ENCODE data around the gene ATF3. TPM values are rescaled to one million over a fixed set of nuclear protein-coding genes. Genes with fewer than 3 reads are reported as not detected.

ATF3 gene
- total RNA-seq, 1 experiment from 2014 or later = 43.2 TPM

DNA sequence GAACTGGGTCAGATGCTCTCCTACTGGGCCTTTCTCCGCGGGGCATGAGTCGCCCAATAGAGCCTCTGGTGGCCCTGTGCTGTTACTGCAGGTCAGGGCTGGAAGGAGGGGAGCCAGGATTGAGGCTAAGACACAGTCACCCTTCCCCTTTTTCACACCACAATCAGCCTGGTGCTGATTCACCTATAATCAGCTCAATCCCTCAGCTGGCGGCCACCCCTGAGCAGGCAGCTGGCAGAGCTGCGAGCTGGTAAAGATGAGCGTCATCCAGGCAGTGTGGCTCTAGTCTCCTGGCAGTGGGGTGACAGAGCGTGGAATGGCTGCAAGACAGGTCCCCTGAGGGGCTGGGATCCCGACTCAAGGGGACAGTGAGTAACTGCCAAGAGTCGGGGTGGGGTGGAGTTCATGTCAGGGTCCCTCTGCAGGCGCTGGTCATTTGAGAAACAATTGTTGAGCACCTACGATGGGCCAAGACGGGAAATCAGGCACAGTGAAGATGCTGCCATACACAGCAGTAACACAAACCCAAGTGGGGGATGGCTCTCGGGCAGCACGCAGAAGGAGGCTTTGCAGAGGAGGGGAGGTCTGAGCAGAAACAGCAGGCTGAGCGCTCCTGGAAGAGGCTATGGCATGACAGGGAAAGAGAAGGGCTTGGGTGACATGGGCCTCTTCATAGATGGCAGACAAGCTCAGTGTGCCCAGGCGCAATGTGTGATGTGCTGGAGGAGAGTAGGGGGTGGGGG is 21.8 kb downstream of the ATF3 start:
- H3K9me3 ChIP-seq (ENCODE audit: control insufficient read depth in 1 of 2, insufficient read depth in 1 of 2, low read depth in 1 of 2, low read length in 2 of 2) = no peaks in the 10 kb centered on the region
- intact Hi-C loops (cut with micrococcal nuclease) = loop anchor here (1.0 kb wide), 1 partner anchor 153 kb away; no protein-coding TSS in a partner anchor
- RAD21 ChIA-PET (ENCODE audit: low non-redundant PET in 1 of 2, low total read pairs in 2 of 2, uncharacterized antibody in 2 of 2, unreplicated experiment in 2 of 2) = no interaction called here
- H3K27me3 ChIP-seq (ENCODE audit: insufficient read depth, low read length) = no peaks in the 10 kb centered on the region
- TF ChIP-seq CEBPB (IDR thresholded peaks at IDR 0.05; ENCODE audit: low read depth) (no peak), RAD21 (IDR thresholded peaks at IDR 0.05; ENCODE audit: low read depth) (peak; percentile 69), POLR2A (IDR thresholded peaks at IDR 0.05; ENCODE audit: borderline replicate concordance, extremely low read depth, insufficient read depth, insufficient read length) (no peak), POLR2AphosphoS5 (IDR thresholded peaks at IDR 0.05; ENCODE audit: low read depth, low read length) (no peak), EZH2 (IDR thresholded peaks at IDR 0.05) (no peak), REST (IDR thresholded peaks at IDR 0.05; ENCODE audit: low read depth) (no peak), FOSL1 (IDR thresholded peaks at IDR 0.05; ENCODE audit: low read depth) (no peak)
- TF ChIP-seq, protein P1, sequence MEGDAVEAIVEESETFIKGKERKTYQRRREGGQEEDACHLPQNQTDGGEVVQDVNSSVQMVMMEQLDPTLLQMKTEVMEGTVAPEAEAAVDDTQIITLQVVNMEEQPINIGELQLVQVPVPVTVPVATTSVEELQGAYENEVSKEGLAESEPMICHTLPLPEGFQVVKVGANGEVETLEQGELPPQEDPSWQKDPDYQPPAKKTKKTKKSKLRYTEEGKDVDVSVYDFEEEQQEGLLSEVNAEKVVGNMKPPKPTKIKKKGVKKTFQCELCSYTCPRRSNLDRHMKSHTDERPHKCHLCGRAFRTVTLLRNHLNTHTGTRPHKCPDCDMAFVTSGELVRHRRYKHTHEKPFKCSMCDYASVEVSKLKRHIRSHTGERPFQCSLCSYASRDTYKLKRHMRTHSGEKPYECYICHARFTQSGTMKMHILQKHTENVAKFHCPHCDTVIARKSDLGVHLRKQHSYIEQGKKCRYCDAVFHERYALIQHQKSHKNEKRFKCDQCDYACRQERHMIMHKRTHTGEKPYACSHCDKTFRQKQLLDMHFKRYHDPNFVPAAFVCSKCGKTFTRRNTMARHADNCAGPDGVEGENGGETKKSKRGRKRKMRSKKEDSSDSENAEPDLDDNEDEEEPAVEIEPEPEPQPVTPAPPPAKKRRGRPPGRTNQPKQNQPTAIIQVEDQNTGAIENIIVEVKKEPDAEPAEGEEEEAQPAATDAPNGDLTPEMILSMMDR (IDR thresholded peaks at IDR 0.05 in 2 of 3, conservative IDR thresholded peaks at IDR 0.05 in 1 of 3; ENCODE audit: borderline replicate concordance in 1 of 3, insufficient read depth in 1 of 3, low read depth in 2 of 3, low read length in 2 of 3) = peak; percentile 56 to 95 (median 80)
- TF ChIP-seq, protein P2, sequence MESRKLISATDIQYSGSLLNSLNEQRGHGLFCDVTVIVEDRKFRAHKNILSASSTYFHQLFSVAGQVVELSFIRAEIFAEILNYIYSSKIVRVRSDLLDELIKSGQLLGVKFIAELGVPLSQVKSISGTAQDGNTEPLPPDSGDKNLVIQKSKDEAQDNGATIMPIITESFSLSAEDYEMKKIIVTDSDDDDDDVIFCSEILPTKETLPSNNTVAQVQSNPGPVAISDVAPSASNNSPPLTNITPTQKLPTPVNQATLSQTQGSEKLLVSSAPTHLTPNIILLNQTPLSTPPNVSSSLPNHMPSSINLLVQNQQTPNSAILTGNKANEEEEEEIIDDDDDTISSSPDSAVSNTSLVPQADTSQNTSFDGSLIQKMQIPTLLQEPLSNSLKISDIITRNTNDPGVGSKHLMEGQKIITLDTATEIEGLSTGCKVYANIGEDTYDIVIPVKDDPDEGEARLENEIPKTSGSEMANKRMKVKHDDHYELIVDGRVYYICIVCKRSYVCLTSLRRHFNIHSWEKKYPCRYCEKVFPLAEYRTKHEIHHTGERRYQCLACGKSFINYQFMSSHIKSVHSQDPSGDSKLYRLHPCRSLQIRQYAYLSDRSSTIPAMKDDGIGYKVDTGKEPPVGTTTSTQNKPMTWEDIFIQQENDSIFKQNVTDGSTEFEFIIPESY (IDR thresholded peaks at IDR 0.05; ENCODE audit: extremely low read depth, insufficient replicate concordance, low read length) = no peak
- H3K27ac ChIP-seq (ENCODE audit: low read depth, low read length) = no peak overlapping the region
- H3K4me3 ChIP-seq (replicated peaks in 1 of 2; ENCODE audit: low read depth in 1 of 2, low read length in 2 of 2) = no peak overlapping the region
- H2AFZ ChIP-seq (ENCODE audit: low read depth, low read length, poor library complexity, severe bottlenecking) = peak overlapping the region; percentile 98
- H4K20me1 ChIP-seq (ENCODE audit: insufficient read depth) = no peaks in the 10 kb centered on the region
- no peaks in the 10 kb centered on the region for H3K79me2 ChIP-seq (ENCODE audit: insufficient read depth, low read length)
- no TSS peak for BruUV-seq (replicated peaks)
- H3K9me2 ChIP-seq (ENCODE audit: insufficient read depth) = no peaks in the 10 kb centered on the region; the same call in 1 of the 2 replicates
- POLR2A ChIA-PET = no interaction called here
- no peaks in the 10 kb centered on the region for H3K36me3 ChIP-seq (ENCODE audit: control insufficient read depth in 1 of 2, insufficient read depth in 2 of 2, low read length in 2 of 2)
- peak; percentile 99 for ATAC-seq
- H3K4me2 ChIP-seq (ENCODE audit: low read length) = 0 out of 2 replicates have a peak overlapping the region, but pooled peaks have one; percentile 15
- CTCF ChIA-PET = interaction anchor here (0.6 kb wide), 1 partner anchor 35 kb away, joined by 3 read pairs; no protein-coding TSS in a partner anchor
- H3K9ac ChIP-seq (ENCODE audit: low read length) = no peak overlapping the region
- H3K4me1 ChIP-seq (ENCODE audit: control insufficient read depth in 1 of 2, insufficient read depth in 2 of 2, low read length in 2 of 2) = peaks cover 0 to 14% of the 10 kb centered on the region in 2 experiments; a peak in 1 of 4 replicates
- DNase-seq (ENCODE audit: low read depth, low spot score) = peak; percentile 34
